Measurements from ENCODE around the gene CACNG7.

DNA sequence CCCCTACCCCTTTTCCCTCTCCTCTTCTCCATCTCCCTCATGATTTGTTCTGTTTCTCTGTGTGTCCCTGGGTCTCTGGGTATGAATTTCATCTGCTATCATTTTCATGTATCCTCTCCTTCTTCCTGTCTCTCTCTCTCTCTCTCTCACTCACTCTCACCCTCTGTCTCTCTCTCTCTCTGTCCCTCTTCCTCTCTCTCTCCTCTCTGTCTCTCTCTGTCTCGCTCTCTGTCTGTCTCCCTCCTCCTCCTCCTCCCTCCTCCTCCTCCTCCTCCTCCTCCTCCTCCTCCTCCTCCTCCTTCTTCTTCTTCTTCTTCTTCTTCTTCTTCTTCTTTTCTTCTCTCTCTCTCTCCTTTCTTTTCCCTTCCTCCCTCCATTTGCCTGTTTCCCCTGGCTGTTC lies 3.3 kb upstream of the CACNG7 start:
- no peak for TF ChIP-seq CTCF (IDR thresholded peaks at IDR 0.05 in 2 of 3, conservative IDR thresholded peaks at IDR 0.05 in 1 of 3; ENCODE audit: borderline replicate concordance in 1 of 3, insufficient read depth in 1 of 3, low read depth in 2 of 3, low read length in 2 of 3)
- no peak for TF ChIP-seq ZFX (IDR thresholded peaks at IDR 0.05)
- TF ChIP-seq POLR2AphosphoS5 (IDR thresholded peaks at IDR 0.05; ENCODE audit: low read depth, low read length), result no peak
- TF ChIP-seq MAX (IDR thresholded peaks at IDR 0.05), result no peak
- TF ChIP-seq POLR2A (IDR thresholded peaks at IDR 0.05; ENCODE audit: borderline replicate concordance, extremely low read depth, insufficient read depth, insufficient read length), result no peak
- no peak for TF ChIP-seq YY1 (IDR thresholded peaks at IDR 0.05; ENCODE audit: extremely low read depth, insufficient replicate concordance, low read depth, low read length)
- TF ChIP-seq, protein P1, sequence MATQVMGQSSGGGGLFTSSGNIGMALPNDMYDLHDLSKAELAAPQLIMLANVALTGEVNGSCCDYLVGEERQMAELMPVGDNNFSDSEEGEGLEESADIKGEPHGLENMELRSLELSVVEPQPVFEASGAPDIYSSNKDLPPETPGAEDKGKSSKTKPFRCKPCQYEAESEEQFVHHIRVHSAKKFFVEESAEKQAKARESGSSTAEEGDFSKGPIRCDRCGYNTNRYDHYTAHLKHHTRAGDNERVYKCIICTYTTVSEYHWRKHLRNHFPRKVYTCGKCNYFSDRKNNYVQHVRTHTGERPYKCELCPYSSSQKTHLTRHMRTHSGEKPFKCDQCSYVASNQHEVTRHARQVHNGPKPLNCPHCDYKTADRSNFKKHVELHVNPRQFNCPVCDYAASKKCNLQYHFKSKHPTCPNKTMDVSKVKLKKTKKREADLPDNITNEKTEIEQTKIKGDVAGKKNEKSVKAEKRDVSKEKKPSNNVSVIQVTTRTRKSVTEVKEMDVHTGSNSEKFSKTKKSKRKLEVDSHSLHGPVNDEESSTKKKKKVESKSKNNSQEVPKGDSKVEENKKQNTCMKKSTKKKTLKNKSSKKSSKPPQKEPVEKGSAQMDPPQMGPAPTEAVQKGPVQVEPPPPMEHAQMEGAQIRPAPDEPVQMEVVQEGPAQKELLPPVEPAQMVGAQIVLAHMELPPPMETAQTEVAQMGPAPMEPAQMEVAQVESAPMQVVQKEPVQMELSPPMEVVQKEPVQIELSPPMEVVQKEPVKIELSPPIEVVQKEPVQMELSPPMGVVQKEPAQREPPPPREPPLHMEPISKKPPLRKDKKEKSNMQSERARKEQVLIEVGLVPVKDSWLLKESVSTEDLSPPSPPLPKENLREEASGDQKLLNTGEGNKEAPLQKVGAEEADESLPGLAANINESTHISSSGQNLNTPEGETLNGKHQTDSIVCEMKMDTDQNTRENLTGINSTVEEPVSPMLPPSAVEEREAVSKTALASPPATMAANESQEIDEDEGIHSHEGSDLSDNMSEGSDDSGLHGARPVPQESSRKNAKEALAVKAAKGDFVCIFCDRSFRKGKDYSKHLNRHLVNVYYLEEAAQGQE (IDR thresholded peaks at IDR 0.05; ENCODE audit: low read depth), result no peak
- no peak for TF ChIP-seq RAD21 (IDR thresholded peaks at IDR 0.05; ENCODE audit: low read depth)

Data from HCT116 (cell line).